Esophagus squamous epithelium (tissue), 5 donors: ENCODE data around the gene ACACA. TPM values are rescaled to one million over a fixed set of nuclear protein-coding genes. Genes with fewer than 3 reads are reported as not detected.

Experiments used
- DNase-seq: peaks from one replicate; lab custom pipeline; 2025; lab: John Stamatoyannopoulos, UW
- H3K27ac ChIP-seq, 4 donors: fragments of 200-600 bp; sonication (generic); one replicate each; pipeline ENCODE4 v1.5.1; 2016 to 2019; ENCODE audit warnings: mild to moderate bottlenecking in 1 of 4
- H3K27me3 ChIP-seq, 4 donors: fragments of 200-600 bp; sonication (generic); 1 replicate in 3 of 4; 2 replicates in 1 of 4; pipeline versions ENCODE4 v1.5.1 to v1.6.0; 2017 to 2021; ENCODE audit warnings: antibody characterized with exemption in 1 of 4
- H3K36me3 ChIP-seq, 3 donors: fragments of 200-600 bp; sonication (generic); one replicate each; pipeline ENCODE4 v1.5.1; 2016 to 2019
- H3K4me1 ChIP-seq, 3 donors: fragments of 200-600 bp; sonication (generic); one replicate each; pipeline ENCODE4 v1.5.1; 2017 to 2019
- H3K4me3 ChIP-seq, 4 donors: fragments of 200-600 bp; sonication (generic); 1 replicate in 3 of 4; 2 replicates in 1 of 4; pipeline ENCODE4 v1.5.1; 2016 to 2019; ENCODE audit warnings: mild to moderate bottlenecking in 2 of 4, moderate library complexity in 1 of 4
- H3K9me3 ChIP-seq, 3 donors: fragments of 200-600 bp; sonication (generic); one replicate each; pipeline ENCODE4 v1.5.1; 2016 to 2019
- POLR2A ChIP-seq, 4 donors: fragments of 450-650 bp; IDR thresholded peaks; one replicate each; pipeline ENCODE4 v1.6.1; 2017; ENCODE audit warnings: antibody characterized with exemption in 4 of 4, mild to moderate bottlenecking in 4 of 4, moderate library complexity in 3 of 4
- WGBS, 2 donors: methylation state at CpG; one replicate each; pipeline ENCODE4 v1.1.5; 2018; 5-methylcytosine and 5-hydroxymethylcytosine counted together
- intact Hi-C: fragments of 100-400 bp; cut with DNase I; formaldehyde crosslinking; loops from one replicate; pipeline ENCODE4 v1.15.0; 2022
- total RNA-seq, 4 donors: library from RNA; depleted of rRNA; stranded (reverse); fragments of >200 nt; gene quantifications; one replicate each; pipeline ENCODE4 v1.1.0, GENCODE V29; 2016
- TF ChIP-seq, protein P1 (sequence below), 6 experiments: fragments of 450-650 bp in 4 of 6; fragments of 200-600 bp in 2 of 6; sonication (generic) in 2 of 6; IDR thresholded peaks; one replicate each; pipeline ENCODE4 v1.5.1; 2016 to 2019; ENCODE audit warnings: antibody characterized with exemption in 6 of 6, mild to moderate bottlenecking in 4 of 6, moderate library complexity in 4 of 6
- donor health status: DM: yes; HTN: yes; CAD: no.

The ACACA gene
- total RNA-seq, 4 donors from 2014 or later: 34.5 to 81.0 (median 55.8) TPM

- intact Hi-C loops: no loop called here
- Histone ChIP-seq H3K4me1 (peaks cover 0 to 35% (median 0%) of the 10 kb centered on the region in 3 donors), H3K27ac (no peak overlapping the region), H3K36me3 (peaks cover 0 to 71% (median 0%) of the 10 kb centered on the region in 3 donors), H3K4me3 (no peak overlapping the region), H3K27me3 (no peaks in the 10 kb centered on the region), H3K9me3 (no peaks in the 10 kb centered on the region)
- WGBS, 2 donors: 90 to 94% methylated on average over 6 of the region's 6 CpGs
- TF ChIP-seq POLR2A (IDR thresholded peaks at IDR 0.05): no peak
- TF ChIP-seq, protein P1, sequence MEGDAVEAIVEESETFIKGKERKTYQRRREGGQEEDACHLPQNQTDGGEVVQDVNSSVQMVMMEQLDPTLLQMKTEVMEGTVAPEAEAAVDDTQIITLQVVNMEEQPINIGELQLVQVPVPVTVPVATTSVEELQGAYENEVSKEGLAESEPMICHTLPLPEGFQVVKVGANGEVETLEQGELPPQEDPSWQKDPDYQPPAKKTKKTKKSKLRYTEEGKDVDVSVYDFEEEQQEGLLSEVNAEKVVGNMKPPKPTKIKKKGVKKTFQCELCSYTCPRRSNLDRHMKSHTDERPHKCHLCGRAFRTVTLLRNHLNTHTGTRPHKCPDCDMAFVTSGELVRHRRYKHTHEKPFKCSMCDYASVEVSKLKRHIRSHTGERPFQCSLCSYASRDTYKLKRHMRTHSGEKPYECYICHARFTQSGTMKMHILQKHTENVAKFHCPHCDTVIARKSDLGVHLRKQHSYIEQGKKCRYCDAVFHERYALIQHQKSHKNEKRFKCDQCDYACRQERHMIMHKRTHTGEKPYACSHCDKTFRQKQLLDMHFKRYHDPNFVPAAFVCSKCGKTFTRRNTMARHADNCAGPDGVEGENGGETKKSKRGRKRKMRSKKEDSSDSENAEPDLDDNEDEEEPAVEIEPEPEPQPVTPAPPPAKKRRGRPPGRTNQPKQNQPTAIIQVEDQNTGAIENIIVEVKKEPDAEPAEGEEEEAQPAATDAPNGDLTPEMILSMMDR (IDR thresholded peaks at IDR 0.05): no peak
- DNase-seq: no peak
Measured at GRCh38 chr17:37274461-37274860, 132.2 kb downstream of the ACACA start.

- no peak overlapping the region for H3K4me3 ChIP-seq
- peaks cover 0 to 32% (median 0%) of the 10 kb centered on the region in 3 donors for H3K4me1 ChIP-seq
- 70 to 75% methylated on average over 2 to 3 of the region's 3 CpGs for WGBS, 2 donors
- TF ChIP-seq POLR2A (IDR thresholded peaks at IDR 0.05): no peak
- TF ChIP-seq, protein P1 (IDR thresholded peaks at IDR 0.05): no peak
- no peaks in the 10 kb centered on the region for H3K9me3 ChIP-seq
- no peak for DNase-seq
- intact Hi-C loops: no loop called here
- H3K27ac ChIP-seq: peak overlapping the region in 2 of 4 donors; percentile 13 to 47
- peaks cover 0 to 77% (median 0%) of the 10 kb centered on the region in 3 donors for H3K36me3 ChIP-seq
- no peaks in the 10 kb centered on the region for H3K27me3 ChIP-seq
Measured at GRCh38 chr17:37273409-37274051, 133.1 kb downstream of the ACACA start.

DNA sequence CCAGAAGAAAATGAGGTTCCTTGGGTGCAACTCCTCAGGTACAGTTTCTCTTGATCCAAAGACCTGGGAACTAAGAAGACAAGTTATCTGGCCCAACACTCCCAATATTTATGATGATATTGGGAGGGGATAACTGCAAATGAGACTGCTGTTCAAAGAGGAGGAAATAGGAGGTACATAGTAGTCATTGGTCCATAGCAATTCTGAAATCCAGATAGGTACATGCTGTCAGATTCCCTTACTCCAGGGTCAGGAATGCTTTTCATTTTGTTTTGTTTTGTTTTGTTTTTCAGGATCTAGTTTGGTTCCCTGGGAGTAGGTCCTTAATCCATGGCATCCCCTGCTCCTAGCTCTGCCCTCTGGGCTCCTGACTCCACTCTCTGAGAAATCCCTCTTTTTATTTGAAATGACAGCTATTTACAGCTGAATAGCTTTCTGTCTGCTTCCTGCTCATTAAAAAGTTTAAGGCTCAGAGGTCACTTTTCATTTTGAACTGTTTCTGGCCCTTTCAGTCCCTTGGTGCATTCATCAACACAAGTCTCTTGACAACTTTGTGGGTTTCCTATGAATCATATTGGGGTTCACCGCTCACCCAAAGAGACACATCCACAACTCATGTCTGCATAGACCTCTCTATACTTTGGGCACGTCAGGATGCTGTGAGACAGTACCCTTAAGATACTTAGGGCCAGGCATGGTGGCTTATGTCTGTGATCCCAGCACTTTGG, 141.0 kb downstream of the ACACA start:
- no peak for DNase-seq
- TF ChIP-seq POLR2A (IDR thresholded peaks at IDR 0.05): no peak
- TF ChIP-seq, protein P1 (IDR thresholded peaks at IDR 0.05): no peak
- intact Hi-C loops: no loop called here
- H3K9me3 ChIP-seq: peaks cover 0 to 14% (median 5%) of the 10 kb centered on the region in 3 donors
- no peak overlapping the region for H3K27ac ChIP-seq
- 83 to 100% methylated on average over 2 of the region's 2 CpGs for WGBS, 2 donors
- peaks cover 8 to 97% (median 14%) of the 10 kb centered on the region in 3 donors for H3K36me3 ChIP-seq
- H3K4me3 ChIP-seq: no peak overlapping the region
- H3K4me1 ChIP-seq: no peaks in the 10 kb centered on the region
- no peaks in the 10 kb centered on the region for H3K27me3 ChIP-seq

DNA sequence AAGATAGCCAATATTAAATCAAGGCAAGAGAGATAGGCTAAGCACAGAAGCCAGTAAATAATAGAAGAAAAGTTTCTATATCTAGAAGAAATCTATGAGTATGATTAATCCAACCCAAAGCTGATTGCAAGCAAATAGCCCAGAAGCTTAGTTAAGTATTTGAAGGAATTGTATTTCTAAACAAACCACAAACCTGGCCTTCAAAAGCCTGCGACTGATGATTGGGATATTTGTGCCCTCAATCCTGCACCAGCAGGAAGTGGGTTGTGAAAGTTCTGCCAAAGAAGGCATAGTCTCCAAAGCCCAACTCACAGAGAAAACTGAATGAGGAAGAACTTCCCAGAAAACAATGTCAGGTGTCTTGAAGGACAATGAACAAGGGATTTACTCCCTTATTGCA, 145.3 kb downstream of the ACACA start:
- Histone ChIP-seq H3K4me1 (no peaks in the 10 kb centered on the region), H3K36me3 (peaks cover 8 to 100% (median 10%) of the 10 kb centered on the region in 3 donors), H3K4me3 (no peak overlapping the region), H3K9me3 (peaks cover 0 to 10% (median 5%) of the 10 kb centered on the region in 3 donors), H3K27me3 (no peaks in the 10 kb centered on the region), H3K27ac (no peak overlapping the region)
- intact Hi-C loops: no loop called here
- TF ChIP-seq, protein P1 (IDR thresholded peaks at IDR 0.05): no peak
- no peak for TF ChIP-seq POLR2A (IDR thresholded peaks at IDR 0.05)
- DNase-seq: no peak
- WGBS, 2 donors: 60 to 80% methylated on average over 1 of the region's 1 CpG
